ENCODE results near the gene SLC8A1.

- TF ChIP-seq CTCF (IDR thresholded peaks at IDR 0.05), result no peak
- no peak for TF ChIP-seq POLR2A (IDR thresholded peaks at IDR 0.05)
- no peak for TF ChIP-seq EP300 (IDR thresholded peaks at IDR 0.05)
Observed at GRCh38 chr2:40471866-40472265, 20.0 kb upstream of the SLC8A1 start.

All from tibial nerve (tissue), 4 donors.